GM15510 (cell line): ENCODE measurements around the gene ELFN1.

Source experiments
- POLR2A ChIP-seq: IDR thresholded peaks from 3 replicates; pipeline ENCODE4 v1.6.1; 2011; ENCODE audit warnings: borderline replicate concordance; ENCODE audit not compliant: insufficient read length; ENCODE audit errors: extremely low read depth

The ELFN1 gene

DNA sequence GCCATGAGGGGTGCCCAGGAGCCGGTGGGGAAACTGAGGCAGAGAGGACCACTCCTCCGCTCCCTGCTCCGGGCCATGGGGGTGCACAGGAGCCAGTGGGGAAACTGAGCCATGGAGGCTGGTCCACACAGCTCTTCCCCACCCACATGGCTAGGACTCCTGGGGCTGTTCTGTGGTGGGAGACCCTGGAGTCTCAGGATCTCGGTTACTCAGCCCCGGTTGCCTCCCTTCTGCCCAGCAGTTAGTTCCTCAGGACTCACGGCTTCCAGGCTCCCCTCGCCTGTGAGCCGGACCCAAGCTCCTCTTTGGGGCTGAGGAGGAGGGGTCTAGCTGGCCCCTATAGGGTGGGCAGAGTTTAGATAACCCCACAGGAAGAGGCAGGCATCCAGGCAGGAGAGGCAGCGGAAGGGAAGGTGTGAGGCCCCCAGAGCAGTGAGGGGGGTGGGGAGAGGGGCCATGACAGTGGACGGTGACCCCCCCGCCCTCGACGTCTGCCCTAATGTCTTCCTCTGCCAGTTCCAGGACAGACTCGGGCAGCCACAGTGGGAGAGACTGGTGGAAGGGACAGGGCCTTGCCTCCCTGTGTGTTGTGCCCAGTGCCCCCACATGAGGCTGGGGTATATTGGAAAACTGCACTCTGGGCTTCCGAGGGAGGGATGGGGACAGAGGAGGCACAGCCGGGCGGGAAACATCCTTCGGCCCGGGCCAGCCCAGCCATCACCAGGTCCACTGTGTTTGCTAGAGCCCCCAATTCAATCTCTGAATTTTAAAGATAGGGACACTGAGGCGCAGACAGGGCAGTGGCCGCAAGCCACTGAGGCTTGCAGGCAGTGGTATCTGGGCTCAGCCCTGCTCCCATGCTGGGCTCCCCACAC, 4.3 kb downstream of the ELFN1 start:
- TF ChIP-seq POLR2A, result no peak

- no peak for TF ChIP-seq POLR2A
Observed at GRCh38 chr7:1675036-1675671, 5.1 kb downstream of the ELFN1 start.

- TF ChIP-seq POLR2A, result no peak
Observed at GRCh38 chr7:1675673-1676549, 5.8 kb downstream of the ELFN1 start.

- TF ChIP-seq POLR2A, result no peak
Observed at GRCh38 chr7:1676550-1677078, 6.5 kb downstream of the ELFN1 start.

DNA sequence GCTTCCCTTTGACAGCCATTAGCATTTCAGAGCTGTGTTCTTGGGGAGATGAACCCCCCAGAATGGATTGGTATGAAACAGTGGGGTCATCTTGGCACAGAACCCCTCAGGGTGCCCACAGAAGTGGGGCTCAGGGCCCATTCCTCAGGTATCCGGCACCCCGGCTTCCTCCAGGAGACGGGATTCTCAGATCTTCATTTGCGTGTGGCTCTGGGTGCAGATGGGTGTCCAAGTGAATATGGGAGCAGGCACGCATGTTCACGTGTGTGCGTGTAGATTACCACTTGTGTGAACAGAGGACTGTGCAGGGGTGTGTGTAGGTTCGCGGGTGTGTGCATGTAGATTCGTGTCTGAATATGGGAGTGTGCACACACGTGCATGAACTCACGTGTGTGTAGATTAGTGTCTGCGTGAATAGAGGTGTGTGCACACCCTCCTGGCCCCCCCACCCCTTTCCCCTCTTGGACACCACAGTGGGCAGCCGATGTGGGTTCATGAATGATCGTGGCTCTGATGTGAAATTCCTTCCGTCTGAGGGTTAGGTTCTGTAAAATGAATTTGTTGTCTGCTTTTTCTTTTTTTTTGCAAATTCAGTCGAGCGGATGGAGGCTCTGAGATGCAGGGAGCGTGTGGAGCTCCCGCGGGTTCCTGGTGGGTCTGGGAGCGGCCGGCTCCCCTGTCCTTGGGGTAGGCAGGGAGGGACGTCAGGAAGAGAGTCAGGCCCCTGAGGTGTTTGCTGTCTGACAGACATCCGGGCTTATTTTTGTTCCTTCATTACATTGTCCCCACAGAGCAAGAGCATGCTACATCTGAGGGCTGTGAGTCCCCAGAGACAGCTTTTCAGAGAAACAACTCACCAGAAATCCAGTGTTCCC, 7.4 kb downstream of the ELFN1 start:
- no peak for TF ChIP-seq POLR2A

GRCh38 chr7:1678081-1678543, 8.0 kb downstream of the ELFN1 start:
- no peak for TF ChIP-seq POLR2A

DNA sequence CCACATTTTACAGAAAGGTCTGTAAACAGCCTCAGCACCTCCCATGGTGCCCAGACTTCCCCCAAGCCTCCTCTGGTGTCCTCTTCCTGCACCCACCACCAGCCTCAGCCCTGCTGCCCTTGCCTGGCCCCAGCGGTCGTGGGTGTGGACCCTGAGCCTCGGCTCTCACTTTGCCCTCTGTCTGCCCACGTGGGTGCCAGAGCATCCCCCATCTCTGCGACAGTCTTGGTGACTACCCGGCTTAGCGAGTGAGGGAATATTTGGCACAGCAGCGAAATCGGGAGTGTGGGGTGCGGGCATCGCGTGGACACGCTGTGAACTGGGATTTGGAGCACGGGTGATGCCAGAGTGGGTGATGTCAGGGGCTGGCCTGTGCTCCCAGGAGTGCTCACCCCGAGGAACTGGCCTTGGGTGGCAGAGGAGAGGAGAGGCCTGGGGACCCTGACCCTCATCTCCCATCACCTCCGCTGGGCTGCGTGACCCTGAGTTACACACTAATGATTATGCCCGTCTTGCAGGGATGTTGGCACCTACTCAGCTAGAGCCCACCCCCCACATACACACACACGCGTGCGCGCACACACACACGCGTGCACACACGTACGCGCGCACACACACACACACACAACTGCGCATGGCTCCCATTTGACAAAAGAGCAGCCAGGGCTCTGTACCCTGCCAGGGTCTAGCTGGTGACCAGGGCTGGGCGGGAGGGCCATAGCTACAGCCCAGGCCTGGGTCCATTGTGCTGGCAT, 8.7 kb downstream of the ELFN1 start:
- no peak for TF ChIP-seq POLR2A

- no peak for TF ChIP-seq POLR2A
Observed at GRCh38 chr7:1679326-1679965, 9.4 kb downstream of the ELFN1 start.

GRCh38 chr7:1679966-1680730, 10.1 kb downstream of the ELFN1 start:
- TF ChIP-seq POLR2A, result no peak

DNA sequence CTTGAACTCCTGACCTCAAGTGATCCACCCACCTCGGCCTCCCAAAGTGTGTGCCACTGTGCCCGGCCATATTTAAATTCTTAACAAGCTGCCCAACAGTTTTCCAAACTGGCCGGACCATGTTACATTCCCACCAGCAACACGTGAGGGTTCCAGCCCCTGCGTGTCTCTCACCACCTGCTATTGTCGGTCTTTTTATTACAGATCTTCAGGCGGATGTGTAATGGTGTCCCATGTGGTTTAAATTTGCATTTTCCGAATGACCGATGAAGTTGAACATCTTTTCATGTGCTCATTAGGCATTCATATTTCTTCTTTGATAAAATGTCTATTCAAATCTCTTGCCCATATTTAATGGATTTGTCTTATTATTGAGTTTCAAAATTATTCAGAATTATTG, 11.5 kb downstream of the ELFN1 start:
- TF ChIP-seq POLR2A, result no peak

DNA sequence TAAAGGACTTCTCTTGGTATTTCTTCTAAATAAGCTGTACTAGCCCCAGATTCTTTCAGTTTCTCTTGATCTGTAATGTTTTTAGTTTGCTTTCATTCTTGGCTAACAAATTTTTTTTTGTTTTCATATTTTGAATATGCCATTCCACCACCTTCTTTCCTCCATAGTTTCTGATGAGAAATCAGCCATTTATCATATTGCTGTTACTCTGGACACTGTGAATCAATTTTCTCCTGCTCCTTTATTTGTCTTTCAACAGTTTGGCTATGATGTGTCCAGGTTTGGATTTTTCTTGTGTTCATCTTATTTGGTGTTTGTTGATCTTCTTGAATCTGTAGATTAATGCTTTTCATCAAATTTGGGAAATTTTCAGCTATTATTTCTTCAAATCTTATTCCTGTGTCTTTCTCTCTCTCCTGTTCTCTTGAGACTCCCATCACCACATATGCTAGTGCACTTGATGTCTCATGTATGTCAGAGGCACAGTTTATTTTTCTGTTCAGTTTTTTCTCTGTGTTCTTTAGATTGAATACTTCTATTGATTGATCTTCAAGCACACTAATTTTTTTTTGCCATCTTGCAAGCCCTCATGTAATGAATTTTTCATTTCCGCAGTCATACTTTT, 15.0 kb downstream of the ELFN1 start:
- TF ChIP-seq POLR2A, result no peak

DNA sequence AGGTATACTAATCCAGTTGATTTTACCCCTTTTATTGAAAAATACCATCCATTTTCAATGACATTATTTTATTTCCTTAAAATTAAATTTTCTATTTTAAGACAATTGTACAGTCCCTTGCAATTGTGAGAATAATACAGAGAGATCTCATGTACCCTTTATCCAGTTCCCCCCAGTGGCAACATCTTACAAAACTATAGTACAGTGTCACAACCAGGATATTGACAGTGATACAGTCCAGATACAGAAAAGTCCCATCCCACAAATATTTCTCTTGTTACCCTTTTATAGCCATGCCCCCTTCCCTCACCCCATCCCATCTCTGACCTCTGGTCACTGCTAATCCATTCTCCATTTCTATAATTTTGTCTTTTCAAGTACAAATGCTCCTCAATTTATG, 18.5 kb downstream of the ELFN1 start:
- no peak for TF ChIP-seq POLR2A

DNA sequence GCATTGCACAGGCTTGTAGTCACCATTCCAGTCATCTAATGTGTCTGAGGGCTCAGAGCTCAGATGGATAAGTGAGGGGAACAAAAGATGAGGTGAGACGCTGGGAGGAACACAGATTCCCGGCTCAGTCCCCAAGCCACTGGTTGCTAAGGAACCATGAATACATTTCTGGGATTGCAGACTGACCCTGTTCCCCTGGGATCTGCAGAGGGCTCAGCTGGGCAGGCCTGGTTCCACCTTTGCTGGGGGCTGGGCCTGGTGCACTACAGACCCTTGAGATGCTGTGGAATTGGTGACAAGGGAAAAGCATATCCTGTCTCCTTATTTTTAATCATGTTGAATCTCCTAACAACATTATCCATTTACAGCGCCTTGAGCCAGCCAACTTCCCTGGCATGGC, 19.2 kb downstream of the ELFN1 start:
- TF ChIP-seq POLR2A, result no peak
